ENCODE results near the gene LRRC7. TPM values are rescaled to one million over a fixed set of nuclear protein-coding genes. Genes with fewer than 3 reads are reported as not detected.

Gene LRRC7
- total and polyA plus RNA-seq, 2 donors, result 0.53 to 47.7 TPM

- WGBS, result 83% methylated on average over 2 of the region's 2 CpGs
- DNase-seq (ENCODE audit: extremely low spot score), result no peak
- no peaks in the 10 kb centered on the region for H3K36me3 ChIP-seq (ENCODE audit: insufficient read depth)
- H3K4me1 ChIP-seq (ENCODE audit: insufficient read depth), result no peaks in the 10 kb centered on the region
- H3K27ac ChIP-seq (ENCODE audit: low read depth), result no peak overlapping the region
- no peak overlapping the region for H3K4me3 ChIP-seq (ENCODE audit: low read depth, low read length)
Observed at GRCh38 chr1:70008660-70009059, 440.9 kb downstream of the LRRC7 start.

- no peaks in the 10 kb centered on the region for H3K36me3 ChIP-seq (ENCODE audit: insufficient read depth)
- no peak overlapping the region for H3K27ac ChIP-seq (ENCODE audit: low read depth)
- H3K4me1 ChIP-seq (ENCODE audit: insufficient read depth), result no peaks in the 10 kb centered on the region
- H3K4me3 ChIP-seq (ENCODE audit: low read depth, low read length), result no peak overlapping the region
- DNase-seq (ENCODE audit: extremely low spot score), result no peak
Observed at GRCh38 chr1:70017770-70018169, 450.0 kb downstream of the LRRC7 start.

GRCh38 chr1:70024272-70024671 is 456.6 kb downstream of the LRRC7 start:
- H3K36me3 ChIP-seq (ENCODE audit: insufficient read depth), result no peaks in the 10 kb centered on the region
- WGBS, result 91% methylated on average over 1 of the region's 1 CpG

GRCh38 chr1:70025052-70025451 is 457.3 kb downstream of the LRRC7 start:
- no peak for DNase-seq (ENCODE audit: extremely low spot score)
- H3K4me1 ChIP-seq (ENCODE audit: insufficient read depth), result no peaks in the 10 kb centered on the region
- no peak overlapping the region for H3K27ac ChIP-seq (ENCODE audit: low read depth)
- no peak overlapping the region for H3K4me3 ChIP-seq (ENCODE audit: low read depth, low read length)
- no peaks in the 10 kb centered on the region for H3K36me3 ChIP-seq (ENCODE audit: insufficient read depth)

More at GRCh38 chr1:70024272-70024671, 456.6 kb downstream of the LRRC7 start:
- Histone ChIP-seq H3K27ac (ENCODE audit: low read depth) (no peak overlapping the region), H3K4me1 (ENCODE audit: insufficient read depth) (no peaks in the 10 kb centered on the region), H3K4me3 (ENCODE audit: low read depth, low read length) (no peak overlapping the region)
- DNase-seq (ENCODE audit: extremely low spot score), result no peak

- Histone ChIP-seq H3K27ac (ENCODE audit: low read depth) (no peak overlapping the region), H3K4me1 (ENCODE audit: insufficient read depth) (no peaks in the 10 kb centered on the region), H3K4me3 (ENCODE audit: low read depth, low read length) (no peak overlapping the region), H3K36me3 (ENCODE audit: insufficient read depth) (no peaks in the 10 kb centered on the region)
- DNase-seq (ENCODE audit: extremely low spot score), result no peak
Observed at GRCh38 chr1:70025846-70026245, 458.1 kb downstream of the LRRC7 start.

GRCh38 chr1:70033266-70033873 is 465.6 kb downstream of the LRRC7 start:
- WGBS, result 69% methylated on average over 5 of the region's 5 CpGs
- no peak overlapping the region for H3K27ac ChIP-seq (ENCODE audit: low read depth)
- DNase-seq (ENCODE audit: extremely low spot score), result no peak
- no peak overlapping the region for H3K4me3 ChIP-seq (ENCODE audit: low read depth, low read length)
- no peaks in the 10 kb centered on the region for H3K4me1 ChIP-seq (ENCODE audit: insufficient read depth)
- H3K36me3 ChIP-seq (ENCODE audit: insufficient read depth), result no peaks in the 10 kb centered on the region

- DNase-seq (ENCODE audit: extremely low spot score), result no peak
- Histone ChIP-seq H3K4me3 (ENCODE audit: low read depth, low read length) (no peak overlapping the region), H3K36me3 (ENCODE audit: insufficient read depth) (no peaks in the 10 kb centered on the region), H3K27ac (ENCODE audit: low read depth) (no peak overlapping the region), H3K4me1 (ENCODE audit: insufficient read depth) (no peaks in the 10 kb centered on the region)
Observed at GRCh38 chr1:70033936-70034335, 466.2 kb downstream of the LRRC7 start.

GRCh38 chr1:70034403-70034802 is 466.7 kb downstream of the LRRC7 start:
- Histone ChIP-seq H3K4me3 (ENCODE audit: low read depth, low read length) (no peak overlapping the region), H3K36me3 (ENCODE audit: insufficient read depth) (no peaks in the 10 kb centered on the region), H3K27ac (ENCODE audit: low read depth) (no peak overlapping the region), H3K4me1 (ENCODE audit: insufficient read depth) (no peaks in the 10 kb centered on the region)
- 37% methylated on average over 3 of the region's 3 CpGs for WGBS
- DNase-seq (ENCODE audit: extremely low spot score), result no peak

GRCh38 chr1:70038025-70038424 is 470.3 kb downstream of the LRRC7 start:
- no peaks in the 10 kb centered on the region for H3K4me1 ChIP-seq (ENCODE audit: insufficient read depth)
- DNase-seq (ENCODE audit: extremely low spot score), result no peak
- no peak overlapping the region for H3K27ac ChIP-seq (ENCODE audit: low read depth)
- H3K4me3 ChIP-seq (ENCODE audit: low read depth, low read length), result no peak overlapping the region
- H3K36me3 ChIP-seq (ENCODE audit: insufficient read depth), result no peaks in the 10 kb centered on the region
- WGBS, result 94% methylated on average over 10 of the region's 10 CpGs

GRCh38 chr1:70039485-70039884 is 471.8 kb downstream of the LRRC7 start:
- DNase-seq (ENCODE audit: extremely low spot score), result no peak
- Histone ChIP-seq H3K36me3 (ENCODE audit: insufficient read depth) (no peaks in the 10 kb centered on the region), H3K4me1 (ENCODE audit: insufficient read depth) (no peaks in the 10 kb centered on the region), H3K4me3 (ENCODE audit: low read depth, low read length) (no peak overlapping the region), H3K27ac (ENCODE audit: low read depth) (no peak overlapping the region)
- WGBS, result 82% methylated on average over 6 of the region's 6 CpGs

- 95% methylated on average over 7 of the region's 7 CpGs for WGBS
- Histone ChIP-seq H3K27ac (ENCODE audit: low read depth) (no peak overlapping the region), H3K36me3 (ENCODE audit: insufficient read depth) (no peaks in the 10 kb centered on the region), H3K4me3 (ENCODE audit: low read depth, low read length) (no peak overlapping the region), H3K4me1 (ENCODE audit: insufficient read depth) (no peaks in the 10 kb centered on the region)
- DNase-seq (ENCODE audit: extremely low spot score), result no peak
Observed at GRCh38 chr1:70041317-70042045, 473.8 kb downstream of the LRRC7 start.

- H3K4me1 ChIP-seq (ENCODE audit: insufficient read depth), result no peaks in the 10 kb centered on the region
- WGBS, result 82% methylated on average over 3 of the region's 3 CpGs
- DNase-seq (ENCODE audit: extremely low spot score), result no peak
- no peaks in the 10 kb centered on the region for H3K36me3 ChIP-seq (ENCODE audit: insufficient read depth)
- H3K27ac ChIP-seq (ENCODE audit: low read depth), result no peak overlapping the region
- H3K4me3 ChIP-seq (ENCODE audit: low read depth, low read length), result no peak overlapping the region
Observed at GRCh38 chr1:70042090-70042731, 474.5 kb downstream of the LRRC7 start.

GRCh38 chr1:70043804-70044203 is 476.1 kb downstream of the LRRC7 start:
- Histone ChIP-seq H3K27ac (ENCODE audit: low read depth) (no peak overlapping the region), H3K4me1 (ENCODE audit: insufficient read depth) (no peaks in the 10 kb centered on the region), H3K36me3 (ENCODE audit: insufficient read depth) (no peaks in the 10 kb centered on the region), H3K4me3 (ENCODE audit: low read depth, low read length) (no peak overlapping the region)
- DNase-seq (ENCODE audit: extremely low spot score), result no peak

GRCh38 chr1:70044832-70045231 is 477.1 kb downstream of the LRRC7 start:
- no peak for DNase-seq (ENCODE audit: extremely low spot score)
- no peaks in the 10 kb centered on the region for H3K36me3 ChIP-seq (ENCODE audit: insufficient read depth)
- no peaks in the 10 kb centered on the region for H3K4me1 ChIP-seq (ENCODE audit: insufficient read depth)
- WGBS, result 46% methylated on average over 2 of the region's 2 CpGs
- no peak overlapping the region for H3K27ac ChIP-seq (ENCODE audit: low read depth)
- no peak overlapping the region for H3K4me3 ChIP-seq (ENCODE audit: low read depth, low read length)

All from urinary bladder (tissue), 4 donors.